VCaP (cell line): ENCODE data around the gene CNMD.
A peak's percentile ranks its signal among the peaks of the same experiment; 100 is the strongest.

Experiments used
- H3K27ac ChIP-seq: fragments of 450-650 bp; 2 replicates; pipeline ENCODE4 v1.5.1; 2017
- TF ChIP-seq, protein P1 (sequence below): fragments of 450-650 bp; conservative IDR thresholded peaks from 2 replicates; pipeline ENCODE4 v1.5.1; 2017; ENCODE audit warnings: mild to moderate bottlenecking, moderate library complexity

The CNMD gene

DNA sequence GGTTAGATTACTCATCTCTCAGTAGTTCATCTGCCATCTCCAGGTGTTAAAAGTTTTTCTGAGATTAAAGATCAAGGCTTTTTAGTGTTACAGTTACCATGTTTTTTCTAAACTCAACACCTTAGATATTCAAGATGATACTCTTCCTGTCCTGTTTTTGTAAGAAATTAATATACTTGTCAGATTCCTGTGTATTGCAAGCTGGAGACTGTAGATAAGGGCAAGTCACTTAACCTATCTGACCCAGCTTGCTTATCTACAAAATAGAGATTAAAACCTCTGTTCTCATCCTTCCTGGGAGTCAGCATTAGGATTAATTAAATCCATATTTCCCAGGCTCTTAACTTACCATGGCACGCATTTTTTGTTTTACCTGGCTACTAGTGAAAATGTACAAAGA, 61.8 kb downstream of the CNMD start:
- no peak overlapping the region for H3K27ac ChIP-seq
- TF ChIP-seq, protein P1, sequence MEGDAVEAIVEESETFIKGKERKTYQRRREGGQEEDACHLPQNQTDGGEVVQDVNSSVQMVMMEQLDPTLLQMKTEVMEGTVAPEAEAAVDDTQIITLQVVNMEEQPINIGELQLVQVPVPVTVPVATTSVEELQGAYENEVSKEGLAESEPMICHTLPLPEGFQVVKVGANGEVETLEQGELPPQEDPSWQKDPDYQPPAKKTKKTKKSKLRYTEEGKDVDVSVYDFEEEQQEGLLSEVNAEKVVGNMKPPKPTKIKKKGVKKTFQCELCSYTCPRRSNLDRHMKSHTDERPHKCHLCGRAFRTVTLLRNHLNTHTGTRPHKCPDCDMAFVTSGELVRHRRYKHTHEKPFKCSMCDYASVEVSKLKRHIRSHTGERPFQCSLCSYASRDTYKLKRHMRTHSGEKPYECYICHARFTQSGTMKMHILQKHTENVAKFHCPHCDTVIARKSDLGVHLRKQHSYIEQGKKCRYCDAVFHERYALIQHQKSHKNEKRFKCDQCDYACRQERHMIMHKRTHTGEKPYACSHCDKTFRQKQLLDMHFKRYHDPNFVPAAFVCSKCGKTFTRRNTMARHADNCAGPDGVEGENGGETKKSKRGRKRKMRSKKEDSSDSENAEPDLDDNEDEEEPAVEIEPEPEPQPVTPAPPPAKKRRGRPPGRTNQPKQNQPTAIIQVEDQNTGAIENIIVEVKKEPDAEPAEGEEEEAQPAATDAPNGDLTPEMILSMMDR = no peak

DNA sequence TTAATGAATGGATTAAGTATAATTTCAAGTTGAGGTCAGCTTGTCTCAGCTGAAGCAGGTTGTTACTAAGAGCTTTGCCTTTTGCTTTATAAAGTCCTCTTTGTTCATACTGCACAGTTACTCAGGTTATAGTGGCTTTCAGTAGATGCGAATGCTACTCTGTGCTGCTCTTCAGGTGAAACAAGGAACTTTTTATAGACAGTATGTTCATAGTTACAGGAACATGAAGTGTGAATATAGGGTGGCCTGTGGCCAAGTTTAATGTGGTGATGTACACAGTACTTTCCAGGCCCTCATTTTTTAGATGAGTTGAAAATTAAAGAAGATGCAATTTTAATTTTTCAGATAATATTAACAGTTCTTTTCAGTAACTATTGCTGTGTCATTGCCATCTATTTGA, 66.2 kb downstream of the CNMD start:
- TF ChIP-seq, protein P1 = no peak
- H3K27ac ChIP-seq = no peak overlapping the region

DNA sequence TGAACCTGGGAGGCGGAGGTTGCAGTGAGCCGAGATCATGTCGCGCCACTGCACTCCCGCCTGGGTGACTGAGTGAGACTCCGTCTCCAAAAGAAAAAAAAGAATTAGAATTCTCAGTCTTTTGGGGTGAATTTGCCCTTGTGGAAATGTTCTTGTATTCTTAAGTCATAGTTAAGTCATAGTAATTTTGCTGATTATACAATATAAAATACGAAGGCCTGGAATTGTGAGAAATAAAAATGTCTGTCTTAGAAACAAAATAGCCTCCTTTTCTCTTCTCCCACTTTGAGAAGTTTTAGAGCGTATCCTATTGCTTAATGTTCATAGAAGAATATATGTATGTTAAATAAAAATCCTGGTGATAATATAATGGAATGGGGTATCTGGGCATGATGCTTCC, 68.9 kb downstream of the CNMD start:
- TF ChIP-seq, protein P1 = no peak
- H3K27ac ChIP-seq = no peak overlapping the region; the same call in 1 of the 2 replicates

DNA sequence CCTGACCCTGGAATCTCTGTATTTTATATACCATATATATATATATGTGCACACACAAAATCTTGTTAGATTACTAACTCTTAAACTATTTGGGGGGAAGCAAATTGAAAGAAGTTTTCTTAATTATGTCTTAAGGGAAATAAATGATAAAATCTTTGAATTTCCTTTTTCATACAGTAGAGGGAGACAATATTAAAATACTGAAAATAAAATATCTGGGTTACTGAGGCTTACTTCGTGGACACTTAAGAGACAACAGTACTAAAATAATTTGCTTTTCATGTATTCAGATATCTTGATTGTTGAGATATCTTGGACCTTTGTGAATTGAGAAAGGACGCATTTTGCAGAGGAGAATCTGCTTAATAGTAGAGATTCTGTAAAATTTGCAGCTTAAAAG, 69.9 kb downstream of the CNMD start:
- peak overlapping the region; percentile 26; the same call in 1 of the 2 replicates for H3K27ac ChIP-seq
- TF ChIP-seq, protein P1 = peak; percentile 39

DNA sequence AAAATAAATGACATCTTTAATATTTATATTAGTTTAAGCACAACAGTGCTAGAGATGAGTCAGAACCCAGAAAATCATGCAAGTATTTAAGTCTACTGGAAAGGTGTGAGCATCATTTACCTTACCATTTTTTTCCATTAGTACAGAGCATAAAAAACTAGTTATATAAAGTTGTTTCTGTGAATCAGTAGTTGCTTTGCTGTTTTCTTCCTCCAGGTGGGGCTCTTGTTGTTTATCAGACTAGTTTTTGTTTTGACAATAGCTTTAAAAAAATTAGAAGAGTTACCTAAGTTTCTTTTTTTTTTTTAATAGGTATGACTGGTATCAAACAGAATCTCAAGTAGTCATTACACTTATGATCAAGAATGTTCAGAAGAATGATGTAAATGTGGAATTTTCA, 74.3 kb downstream of the CNMD start:
- TF ChIP-seq, protein P1 = peak; percentile 76
- no peak overlapping the region for H3K27ac ChIP-seq

DNA sequence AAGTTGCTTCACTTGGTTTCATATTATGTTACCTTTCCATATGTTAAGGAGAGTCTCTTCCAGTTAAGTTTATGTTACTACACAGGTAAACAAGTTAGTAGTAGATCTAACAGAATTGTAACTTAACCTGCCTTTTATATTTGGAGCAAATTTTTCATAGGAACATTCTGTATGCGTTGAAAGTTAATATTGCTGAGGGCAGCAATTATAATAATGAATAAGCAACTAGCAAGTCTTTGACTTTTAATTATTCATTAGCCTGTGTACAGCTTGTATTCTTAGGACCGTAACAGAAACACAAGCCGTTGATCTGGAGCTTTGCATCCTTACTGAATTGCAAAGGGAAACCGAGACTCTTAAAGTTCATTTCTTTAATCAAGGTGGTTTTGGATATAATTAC, 75.3 kb downstream of the CNMD start:
- TF ChIP-seq, protein P1 = no peak
- H3K27ac ChIP-seq = no peak overlapping the region

DNA sequence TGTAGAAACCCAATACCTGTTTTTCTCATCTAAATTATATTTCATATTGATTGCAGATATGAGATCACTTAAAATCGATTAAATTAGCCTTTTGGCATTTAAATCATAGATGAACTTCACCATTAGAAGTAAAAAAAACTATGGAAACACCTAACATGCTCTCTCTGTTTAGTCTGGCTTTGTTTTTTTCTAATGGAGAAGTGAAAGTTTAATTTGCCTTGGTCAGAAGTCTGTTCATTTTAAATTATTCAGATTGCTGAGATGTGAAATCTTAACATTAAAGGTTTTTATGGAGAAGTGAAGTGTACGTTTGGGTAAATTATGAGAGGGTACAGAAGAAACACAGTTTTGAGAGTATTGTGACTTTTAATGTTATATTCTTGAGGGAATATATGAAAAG, 80.3 kb downstream of the CNMD start:
- H3K27ac ChIP-seq = no peak overlapping the region
- TF ChIP-seq, protein P1 = no peak
